NAMALWA (cell line): Measurements from ENCODE around the gene TGM1.
"Not testable (repeated sequence)": the region's sequence is repeated elsewhere in the genome, so short reads cannot be mapped to it uniquely, and the experiment has no call there.

ENCODE experiments used
- DNase-seq: peaks from one replicate; pipeline ENCODE4 v3.0.0-alpha.2; 2015; ENCODE audit warnings: low spot score

Gene TGM1

DNA sequence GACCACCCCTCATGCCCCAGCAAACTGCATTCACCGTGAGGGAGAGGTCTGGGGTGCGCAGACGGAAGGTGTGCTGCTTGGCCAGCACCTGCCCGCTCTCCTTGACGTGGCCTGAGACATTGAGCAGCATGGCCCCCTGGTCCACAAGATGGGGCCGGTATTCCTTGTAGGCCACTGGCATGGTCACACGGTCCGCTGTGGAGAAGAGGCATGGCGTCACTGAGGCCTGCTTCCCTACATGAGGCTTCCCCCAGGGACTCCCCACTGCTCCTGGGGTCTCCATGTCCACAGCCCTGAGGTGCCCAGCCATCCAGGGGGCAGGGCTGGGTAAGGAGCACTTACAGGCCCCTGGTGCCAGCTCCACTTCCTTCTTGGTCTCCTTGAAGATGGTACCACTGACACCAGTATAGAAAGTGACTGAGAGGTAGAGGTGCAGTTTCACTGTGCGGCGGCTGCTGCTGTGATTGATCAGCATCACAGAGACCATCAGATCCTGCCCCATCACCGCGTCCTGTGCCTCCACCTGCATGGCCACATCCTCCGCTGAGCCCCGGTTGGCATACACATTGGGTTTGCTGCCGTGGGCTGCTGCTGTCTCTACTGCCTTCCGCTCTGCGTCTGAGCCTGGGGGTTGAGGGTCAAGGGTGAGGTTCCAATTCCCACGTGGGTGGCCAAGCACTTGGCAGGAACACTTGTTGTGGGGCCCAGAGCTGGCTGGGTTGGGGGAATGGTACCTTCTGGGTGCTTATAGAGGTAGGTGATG is 8.2 kb downstream of the TGM1 start:
- DNase-seq = no peak

DNA sequence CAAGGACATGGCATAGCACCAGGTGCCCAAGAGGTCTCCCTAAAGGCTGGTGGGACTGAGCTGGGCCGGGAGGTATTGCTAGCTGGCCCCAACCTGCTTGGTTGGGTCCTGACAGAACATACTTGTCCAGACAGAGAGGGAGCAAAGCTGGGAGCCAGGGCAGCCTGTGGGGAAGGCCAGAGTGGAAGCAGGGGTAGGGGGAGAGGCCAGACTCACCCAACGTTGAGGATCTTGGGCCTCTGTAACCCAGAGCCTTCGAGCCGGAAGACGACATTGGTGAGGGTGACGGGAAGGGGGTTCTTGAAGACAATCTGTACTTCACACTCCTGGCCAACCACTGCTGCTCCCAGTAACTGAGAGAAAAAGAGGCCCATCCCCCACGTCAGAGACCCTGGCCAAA is 9.0 kb downstream of the TGM1 start:
- no peak for DNase-seq

DNA sequence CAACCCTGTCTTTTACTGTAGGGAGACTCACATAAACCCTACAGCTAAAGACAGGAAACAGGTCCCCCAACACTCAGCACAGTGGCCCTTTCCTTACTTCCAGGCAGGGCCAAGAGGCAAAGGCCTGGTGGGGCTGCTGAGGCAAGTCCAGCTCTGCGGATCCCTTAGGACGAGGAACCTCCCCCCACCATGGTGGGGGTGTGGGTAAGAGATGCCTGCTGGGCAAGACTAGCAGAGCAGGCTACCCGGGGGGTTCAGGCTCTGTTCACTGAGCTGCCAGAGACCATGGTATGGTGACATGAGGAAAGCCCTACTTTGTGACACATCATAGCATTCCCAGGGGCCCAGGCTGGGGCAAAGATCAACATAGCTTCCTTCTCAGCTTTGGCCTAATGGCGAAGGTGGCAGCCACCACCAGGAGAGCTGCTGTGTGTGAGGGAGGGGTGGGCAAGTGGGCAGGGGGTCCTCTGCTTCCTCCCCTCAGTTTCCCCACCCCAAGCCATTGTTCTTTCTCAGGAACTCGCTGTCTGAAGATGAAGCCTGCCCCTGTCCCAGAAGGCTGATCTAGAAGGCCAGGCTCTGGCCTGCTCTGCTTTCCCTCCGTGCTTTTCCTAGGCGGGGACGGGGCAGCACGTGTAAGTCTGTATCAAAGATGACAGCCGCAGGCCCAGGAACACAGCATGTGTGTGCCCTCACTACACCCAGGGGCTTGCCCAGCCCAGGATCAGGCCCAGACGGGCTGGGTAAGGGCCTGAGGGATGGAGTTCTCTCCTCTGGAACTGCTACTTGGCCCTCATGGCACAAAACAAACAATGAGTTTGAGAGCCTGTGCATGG is 10.5 kb downstream of the TGM1 start:
- no peak for DNase-seq

DNA sequence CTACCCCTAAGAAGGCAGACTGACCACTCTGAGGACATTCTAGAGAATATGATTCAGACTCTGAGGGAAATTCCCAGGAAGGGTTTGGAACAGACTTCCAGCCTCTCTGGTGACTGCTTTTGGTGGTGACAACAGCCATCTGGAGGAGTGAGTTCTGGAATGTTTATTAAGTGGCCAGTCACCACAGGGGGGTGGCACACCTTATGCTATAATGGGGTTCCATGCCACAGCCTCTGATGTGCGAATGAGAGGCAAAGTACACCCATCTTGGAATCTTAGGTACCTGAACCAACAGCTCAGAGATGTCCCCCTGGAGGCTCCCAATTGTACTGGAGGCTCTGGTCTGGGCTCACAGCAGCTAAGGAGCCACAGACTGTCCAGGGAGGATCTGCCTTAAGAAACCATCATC is 11.1 kb downstream of the TGM1 start:
- no peak for DNase-seq

DNA sequence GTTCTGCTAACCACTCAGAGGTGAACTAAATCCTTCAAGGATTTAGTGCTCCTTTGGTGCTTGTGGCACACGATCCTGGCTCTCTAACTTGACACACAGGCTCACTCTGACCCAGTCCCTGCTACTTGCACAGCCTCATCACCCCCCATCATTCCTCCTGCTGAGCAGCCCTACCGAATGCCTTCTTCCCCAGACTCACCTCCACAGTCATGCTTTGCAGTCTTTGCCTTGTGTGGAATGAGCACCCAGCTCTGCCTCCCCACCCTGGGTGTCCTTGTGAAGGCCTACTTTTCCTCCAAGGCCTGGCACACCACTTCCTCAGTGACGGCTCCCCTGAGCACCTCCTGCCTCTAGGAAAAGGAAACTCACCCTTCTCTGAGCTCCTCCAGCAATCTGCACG is 12.6 kb downstream of the TGM1 start:
- no peak for DNase-seq

DNA sequence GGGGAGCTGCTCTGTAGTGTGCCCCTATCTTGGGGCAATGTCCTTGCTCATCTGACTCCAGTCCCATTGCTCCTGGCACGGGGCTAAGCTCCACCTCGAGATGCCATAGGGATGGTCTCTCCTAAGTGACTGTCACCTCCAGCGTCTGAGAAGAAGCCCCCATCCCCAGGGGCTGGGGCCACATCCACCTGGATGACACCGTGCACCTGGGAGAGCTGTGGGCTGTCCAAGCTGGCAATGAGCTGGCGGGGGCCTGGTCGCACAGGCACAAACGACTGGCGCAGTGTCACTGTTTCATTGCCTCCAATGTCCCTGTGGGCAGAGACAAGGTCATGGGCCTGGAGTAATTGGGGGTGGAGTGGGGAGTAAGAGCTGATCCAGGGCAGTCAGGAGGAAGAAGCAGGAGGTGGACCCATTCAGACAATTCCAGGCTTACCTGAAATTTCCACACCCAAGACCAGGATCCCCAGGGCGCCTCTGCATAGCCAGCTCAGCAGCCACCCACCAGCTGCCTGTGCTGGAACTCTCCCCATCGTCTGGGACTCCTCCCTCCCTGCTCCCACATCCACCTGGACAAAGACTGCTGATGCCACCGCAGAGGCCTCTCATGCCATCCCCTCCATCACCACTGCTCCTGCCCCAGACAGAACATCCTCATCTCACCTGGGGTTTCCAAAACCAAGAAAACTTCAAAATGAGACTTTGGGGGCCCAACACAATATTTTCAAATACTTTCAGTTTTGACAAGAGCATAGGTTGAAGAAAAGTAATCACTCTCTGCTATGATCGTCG is 13.6 kb downstream of the TGM1 start:
- DNase-seq = no peak

DNA sequence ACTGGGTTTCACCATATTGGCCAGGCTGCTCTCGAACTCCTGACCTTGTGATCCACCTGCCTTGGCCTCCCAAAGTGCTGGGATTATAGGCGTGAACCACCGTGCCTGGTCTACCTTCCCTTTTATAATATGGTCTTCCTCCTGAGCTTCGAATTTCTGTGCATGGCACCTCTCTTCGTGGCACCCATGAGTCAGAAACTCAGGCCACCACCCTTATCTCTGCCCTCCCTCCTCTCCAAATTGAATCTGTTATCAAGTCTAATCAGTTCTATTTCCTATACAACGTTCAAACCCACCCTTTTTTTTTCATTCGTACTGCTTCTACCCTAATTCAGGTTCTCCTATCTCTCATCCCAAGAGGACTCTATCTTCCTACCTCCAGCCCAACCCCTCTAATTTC is 15.6 kb downstream of the TGM1 start:
- no peak for DNase-seq

DNA sequence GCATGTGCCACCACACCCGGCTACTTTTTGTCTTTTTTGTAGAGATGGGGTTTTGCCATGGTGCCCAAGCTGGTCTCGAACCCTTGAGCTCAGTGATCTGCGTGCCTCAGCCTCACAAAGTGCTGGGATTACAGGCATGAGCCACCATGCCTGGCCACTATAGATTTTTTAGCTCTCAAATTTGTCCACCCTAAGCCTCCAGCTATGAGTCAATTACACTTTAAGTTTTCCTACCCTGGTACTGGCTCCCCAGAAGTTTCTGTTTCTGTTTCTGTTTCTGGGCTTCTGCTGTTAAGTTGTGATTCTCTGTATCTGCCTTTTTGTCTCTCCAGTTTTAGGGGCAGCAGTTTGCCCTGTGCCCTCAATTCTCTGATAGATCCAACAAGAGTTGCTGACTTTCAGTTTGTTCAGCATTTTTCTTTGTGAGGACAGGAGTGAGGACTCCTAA is 16.2 kb downstream of the TGM1 start:
- peak; percentile 48 for DNase-seq

DNA sequence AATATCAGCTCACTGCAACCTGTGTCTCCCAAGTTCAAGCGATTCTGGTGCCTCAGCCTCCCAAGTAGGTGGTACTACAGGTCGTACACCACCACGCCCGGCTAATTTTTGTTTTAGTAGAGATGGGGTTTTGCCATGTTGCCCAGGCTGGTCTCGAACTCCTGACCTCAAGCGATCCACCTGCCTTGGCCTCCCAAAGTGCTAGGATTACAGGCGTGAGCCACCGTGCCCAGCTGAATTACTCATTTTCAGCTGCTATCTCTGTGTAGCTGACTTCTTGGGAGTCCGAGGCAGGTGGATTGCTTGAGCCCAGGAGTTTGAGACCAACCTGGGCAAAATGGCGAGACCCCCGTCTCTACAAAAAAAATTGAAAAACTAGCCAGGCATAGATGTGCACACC is 17.6 kb downstream of the TGM1 start:
- DNase-seq = not testable (repeated sequence)

DNA sequence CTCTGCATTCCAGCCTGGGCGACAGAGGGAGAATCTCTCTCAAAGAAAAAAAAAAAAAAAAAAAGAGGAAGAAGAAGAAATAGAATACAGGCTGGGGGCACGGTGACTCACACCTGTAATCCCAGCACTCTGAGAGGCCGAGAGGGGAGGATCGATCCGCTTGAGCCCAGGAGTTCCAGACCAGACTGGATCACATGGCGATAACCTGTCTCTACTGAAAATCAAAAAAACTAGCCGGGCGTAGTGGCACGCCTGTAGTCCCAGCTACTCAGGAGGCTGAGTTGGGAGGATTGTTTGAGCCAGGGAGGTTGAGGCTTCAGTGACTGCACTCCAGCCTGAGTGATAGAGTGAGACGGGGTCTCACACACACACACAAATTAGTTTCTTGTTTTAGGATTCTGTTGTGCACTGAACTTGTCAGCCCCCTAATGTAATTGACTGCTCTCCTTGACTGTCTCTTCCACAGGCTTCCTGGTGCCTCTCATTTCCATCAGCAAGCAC is 19.6 kb downstream of the TGM1 start:
- peak; percentile 35 for DNase-seq

DNA sequence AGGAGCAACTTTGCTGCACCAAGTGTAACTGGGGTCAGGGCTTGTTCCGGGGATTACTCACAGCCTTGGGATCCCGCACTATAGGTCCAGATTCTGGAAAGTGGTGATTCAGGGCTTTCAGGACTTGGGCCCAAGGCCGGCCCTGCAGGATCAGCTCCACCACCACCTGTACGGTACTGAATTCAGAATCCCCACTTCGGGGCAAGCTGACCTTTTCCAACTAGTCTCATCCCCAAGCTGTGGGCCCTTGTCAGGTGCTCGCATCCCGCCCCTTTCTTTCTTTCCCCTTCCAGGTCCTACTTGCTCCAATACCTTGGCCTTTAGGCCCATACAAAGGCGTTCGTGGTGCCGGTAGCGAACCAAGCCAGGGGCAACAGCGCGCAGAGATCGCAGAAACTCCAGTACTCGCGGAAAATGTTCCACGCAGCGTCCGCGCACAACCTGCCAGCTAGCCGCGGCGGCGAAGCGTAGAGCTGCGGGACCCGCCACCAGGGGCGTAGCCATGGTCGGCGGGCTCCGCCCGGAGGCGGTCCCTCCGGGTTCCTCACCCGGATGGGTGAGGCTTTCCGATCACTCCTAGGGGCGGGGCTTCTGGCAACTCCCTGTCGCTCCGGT is 21.0 kb downstream of the TGM1 start:
- peak; percentile 96 for DNase-seq

DNA sequence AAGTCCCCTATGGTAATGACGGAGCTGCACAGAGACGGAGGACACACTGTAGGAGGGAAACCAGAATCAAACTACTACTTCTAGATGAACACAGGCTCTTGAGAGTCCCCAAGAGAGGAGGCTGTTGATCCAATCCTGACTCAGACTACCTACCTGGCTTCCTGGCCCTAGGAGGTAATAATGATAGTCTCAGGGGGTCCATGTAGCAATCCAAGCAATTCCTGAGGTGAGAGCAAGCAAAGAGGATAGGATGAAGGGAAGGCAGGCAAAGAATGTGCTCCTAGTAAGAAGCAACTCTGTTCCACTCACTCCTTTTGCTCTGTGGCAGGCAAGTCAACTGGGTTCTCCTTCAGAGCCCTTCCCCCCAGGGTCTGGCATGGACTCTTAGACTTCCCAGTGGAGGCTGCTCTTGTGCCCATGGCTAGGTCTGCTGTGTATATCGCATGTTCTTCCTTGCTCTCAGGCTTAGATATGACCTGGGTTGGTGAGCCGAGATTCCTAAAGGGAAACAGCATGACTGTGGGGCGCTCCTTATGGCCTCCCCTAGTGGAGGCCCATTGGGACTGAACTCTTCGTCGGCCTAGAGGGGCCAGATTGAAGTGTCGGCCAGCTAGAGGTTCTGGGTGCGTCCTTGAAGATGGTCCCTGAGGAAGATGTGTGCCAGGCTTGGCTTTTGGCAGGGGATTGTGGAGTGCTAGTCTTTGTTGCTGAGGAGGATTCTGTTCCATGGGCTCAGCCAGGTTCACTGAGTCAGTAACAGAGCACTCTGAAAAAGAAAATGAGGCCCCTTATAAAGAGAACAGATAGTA is 22.7 kb downstream of the TGM1 start:
- DNase-seq = no peak

DNA sequence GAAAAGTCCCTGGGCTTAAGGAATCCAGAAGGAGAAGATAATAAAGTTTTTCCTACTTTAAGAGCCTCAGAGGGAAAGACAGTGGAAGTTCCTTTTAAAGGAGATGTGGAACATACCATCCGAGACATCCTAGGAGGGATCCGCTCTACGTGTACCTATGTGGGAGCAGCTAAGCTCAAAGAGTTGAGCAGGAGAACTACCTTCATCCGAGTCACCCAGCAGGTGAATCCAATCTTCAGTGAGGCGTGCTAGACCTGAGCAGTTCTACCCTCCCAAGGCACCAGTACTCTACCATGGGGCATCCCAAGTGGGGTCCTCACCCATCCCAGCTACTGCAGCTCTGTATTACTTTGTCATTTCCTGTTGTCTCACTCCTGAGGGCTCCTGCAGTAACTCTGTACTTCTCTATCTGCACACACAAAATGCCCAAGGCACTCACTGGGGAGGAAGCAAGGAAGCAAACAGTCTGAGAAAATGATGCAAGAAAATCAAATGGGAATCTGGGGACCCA is 24.4 kb downstream of the TGM1 start:
- DNase-seq = no peak

DNA sequence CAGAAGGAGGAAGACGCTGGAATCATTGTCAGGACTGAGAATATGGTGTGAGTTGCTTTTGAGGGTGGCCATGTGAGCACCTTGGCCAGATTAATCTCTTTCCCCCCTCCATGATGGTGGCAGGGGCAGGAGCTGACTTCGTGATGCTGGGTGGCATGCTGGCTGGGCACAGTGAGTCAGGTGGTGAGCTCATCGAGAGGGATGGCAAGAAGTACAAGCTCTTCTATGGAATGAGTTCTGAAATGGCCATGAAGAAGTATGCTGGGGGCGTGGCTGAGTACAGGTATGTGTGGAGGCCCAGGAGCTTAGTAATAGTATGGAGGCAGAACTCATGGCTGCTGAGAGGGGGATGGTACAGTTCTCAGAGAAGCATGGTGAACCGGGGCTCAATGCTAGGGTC is 24.9 kb downstream of the TGM1 start:
- no peak for DNase-seq

DNA sequence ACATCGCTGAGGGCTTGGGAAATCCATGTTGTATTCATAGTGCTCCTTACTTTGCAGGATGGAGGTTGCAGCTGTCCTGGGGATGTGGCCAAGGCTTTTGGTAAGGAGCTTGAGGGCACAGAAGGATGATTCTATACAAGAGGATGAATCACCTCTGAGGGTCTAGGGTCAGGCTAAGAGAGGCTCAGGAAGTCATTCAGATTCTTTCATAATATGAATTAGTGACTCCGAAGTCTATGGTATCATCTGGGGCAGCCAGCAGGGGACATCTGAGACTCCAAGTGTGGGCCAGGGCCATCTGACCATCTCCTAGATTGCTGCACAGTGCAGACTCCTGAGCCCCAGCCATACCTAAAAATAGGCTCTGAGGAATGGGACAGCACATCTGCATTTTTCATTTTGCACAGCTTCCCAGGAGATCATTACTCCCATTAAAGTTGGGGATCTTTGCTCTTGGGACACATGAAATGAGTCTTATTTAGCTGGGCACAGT is 25.5 kb downstream of the TGM1 start:
- no peak for DNase-seq

DNA sequence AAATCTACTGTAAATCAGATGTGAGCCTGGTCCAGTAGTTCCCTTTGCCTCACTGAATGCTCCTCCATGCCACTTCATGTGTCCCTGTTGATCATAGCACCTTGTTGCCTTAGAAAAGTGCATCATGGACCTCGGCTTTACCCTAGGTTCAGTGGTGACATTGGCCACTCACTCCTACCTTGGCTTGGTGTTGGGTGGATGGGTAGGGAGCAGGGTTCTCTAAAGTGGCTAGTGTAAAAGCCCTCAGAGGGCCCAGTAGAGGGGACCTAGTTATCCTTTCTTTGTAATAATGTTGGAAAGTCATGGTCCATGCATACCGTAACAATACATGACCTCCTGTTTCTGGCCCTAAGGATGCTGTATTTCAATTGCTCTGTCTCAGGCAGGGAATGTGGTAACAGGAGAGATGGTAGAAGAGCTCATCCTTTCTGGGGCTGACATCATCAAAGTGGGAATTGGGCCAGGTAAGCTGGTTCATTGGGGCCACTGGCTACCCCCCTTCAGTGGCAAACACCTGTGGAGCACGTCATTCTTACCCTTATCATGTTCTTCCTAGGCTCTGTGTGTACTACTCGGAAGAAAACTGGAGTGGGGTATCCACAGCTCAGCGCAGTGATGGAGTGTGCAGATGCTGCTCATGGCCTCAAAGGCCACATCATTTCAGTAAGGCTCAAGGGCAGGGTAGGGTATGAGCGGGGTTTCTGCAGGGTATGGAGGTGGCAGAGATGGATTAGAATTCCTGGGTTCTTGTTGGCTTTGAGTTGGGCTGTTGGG is 26.1 kb downstream of the TGM1 start:
- no peak for DNase-seq

DNA sequence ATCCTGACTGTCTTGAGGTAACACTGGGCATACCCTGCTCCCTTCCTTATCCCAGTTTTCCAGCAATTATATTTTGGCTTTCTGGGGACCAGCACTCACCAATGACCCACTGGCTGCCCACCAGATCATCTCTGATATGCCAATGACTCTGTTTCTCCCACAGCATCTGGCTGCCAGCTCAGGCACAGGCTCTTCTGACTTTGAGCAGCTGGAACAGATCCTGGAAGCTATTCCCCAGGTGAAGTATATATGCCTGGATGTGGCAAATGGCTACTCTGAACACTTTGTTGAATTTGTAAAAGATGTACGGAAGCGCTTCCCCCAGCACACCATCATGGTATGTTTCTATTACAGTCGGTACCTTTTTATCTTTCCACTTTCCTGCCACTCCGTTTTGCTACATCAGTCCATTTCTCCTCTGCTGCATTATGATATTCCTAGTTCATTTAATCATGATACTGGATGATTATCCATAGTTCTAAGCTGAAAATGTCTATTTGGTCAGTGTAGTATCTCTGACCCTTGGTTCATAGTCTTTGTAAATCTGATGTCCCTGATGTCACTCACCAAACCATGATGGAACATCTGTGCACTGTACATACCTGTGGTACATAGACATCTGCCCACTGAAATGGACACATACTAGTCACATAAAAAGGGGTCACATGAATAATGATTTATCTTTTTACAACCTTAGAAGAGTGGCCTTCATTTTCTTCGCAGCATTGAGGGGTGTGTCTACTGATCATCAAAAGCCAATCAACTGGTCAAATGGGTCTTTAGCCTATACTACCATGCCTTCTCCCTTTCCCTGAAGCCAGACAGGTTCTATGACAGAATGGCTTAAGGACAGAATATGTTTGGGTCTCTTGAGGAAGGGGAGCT is 26.9 kb downstream of the TGM1 start:
- no peak for DNase-seq

DNA sequence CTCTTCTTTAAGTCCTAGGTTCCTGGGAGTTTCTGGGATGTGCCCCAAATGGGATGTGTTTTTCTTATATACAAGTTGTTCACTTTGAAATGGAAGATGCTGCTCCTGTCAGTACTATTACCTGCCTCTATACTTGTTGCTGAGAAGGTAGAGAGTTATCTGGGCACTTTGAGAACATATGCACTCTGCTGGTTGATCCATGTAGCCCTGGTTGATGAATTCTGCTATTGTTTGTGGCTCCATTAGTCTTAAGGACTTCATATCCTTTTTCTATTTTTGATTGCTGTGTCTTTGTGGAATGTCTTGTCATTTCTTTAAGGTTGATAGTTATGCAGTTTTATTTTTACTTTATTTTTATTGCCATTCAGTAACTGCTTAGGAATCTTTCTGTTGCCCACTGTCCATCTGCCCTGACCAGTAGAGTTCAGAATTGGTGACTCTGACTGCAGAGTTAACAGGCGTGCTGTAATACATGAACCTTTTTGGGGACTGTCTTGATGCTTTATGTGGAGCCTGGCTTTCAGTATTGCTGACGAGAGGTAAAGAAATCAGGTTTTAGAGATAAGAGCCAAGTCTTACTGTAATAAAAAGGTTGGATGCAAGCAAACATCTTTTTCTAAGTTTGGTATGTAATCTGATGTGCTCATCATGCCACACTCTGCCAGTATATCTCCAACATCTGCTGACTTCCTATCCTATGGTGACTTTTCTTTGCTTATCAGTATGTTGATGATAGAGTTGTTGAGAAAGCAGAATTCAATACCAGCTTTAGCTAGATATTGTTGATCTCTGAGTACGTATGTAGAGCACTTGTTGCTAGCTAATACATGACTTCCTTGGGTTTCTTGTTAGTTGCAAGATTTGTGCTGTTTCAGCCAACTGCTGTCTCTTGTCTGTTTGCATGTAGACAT is 28.6 kb downstream of the TGM1 start:
- DNase-seq = no peak
